HG03064 (cell line): ENCODE data around the gene IARS1.

Source experiments
- ATAC-seq: cut with Tn5 transposase; IDR thresholded peaks from one replicate; pipeline ENCODE4 v1.9.1; 2021; ENCODE audit warnings: low read depth; ENCODE audit not compliant: unreplicated experiment

IARS1 gene

GRCh38 chr9:92247296-92247695, 46.2 kb downstream of the IARS1 start:
- no peak for ATAC-seq

- ATAC-seq = no peak
Measured at GRCh38 chr9:92245005-92245797, 48.3 kb downstream of the IARS1 start.
